ENCODE results near the gene POU2AF2.
"Not testable (repeated sequence)": the region's sequence is repeated elsewhere in the genome, so short reads cannot be mapped to it uniquely, and the experiment has no call there.

The POU2AF2 gene

DNA sequence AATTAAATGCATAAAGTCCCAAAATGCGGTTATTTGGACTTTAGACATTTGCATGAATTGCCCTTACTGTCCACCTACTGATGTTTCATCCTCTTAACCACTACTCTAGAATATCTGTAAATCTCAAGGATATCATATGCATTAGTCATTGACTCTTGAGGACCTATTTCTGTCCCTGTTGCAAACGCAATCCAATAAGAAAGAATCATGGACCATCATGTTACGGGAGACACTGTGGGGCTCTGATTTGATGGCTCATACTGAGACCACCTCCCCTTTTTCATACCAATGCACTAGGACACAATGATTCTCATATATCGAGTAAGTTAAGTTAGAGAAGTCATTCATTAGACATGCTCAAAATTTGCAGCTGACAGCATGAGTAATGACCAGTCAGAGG is 14.4 kb downstream of the POU2AF2 start:
- no peak for DNase-seq

DNA sequence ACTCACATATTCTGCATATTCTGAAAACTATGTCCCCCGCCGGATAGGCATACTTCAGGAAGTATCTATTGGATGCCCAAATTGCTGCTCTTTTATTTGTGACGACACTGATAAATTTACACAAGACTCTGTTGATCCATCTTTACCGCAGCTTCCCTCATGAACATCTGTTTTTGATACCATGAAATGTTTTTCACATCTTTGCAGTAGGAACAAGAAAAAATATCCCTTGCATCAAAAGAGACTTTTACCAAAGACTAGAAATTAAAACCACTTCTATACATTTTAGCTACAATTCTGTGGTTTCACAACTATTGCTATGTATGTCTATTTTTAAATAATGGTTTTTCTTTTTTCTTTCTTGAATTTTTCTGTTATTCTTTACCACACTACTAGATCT is 15.3 kb downstream of the POU2AF2 start:
- DNase-seq, result no peak

DNA sequence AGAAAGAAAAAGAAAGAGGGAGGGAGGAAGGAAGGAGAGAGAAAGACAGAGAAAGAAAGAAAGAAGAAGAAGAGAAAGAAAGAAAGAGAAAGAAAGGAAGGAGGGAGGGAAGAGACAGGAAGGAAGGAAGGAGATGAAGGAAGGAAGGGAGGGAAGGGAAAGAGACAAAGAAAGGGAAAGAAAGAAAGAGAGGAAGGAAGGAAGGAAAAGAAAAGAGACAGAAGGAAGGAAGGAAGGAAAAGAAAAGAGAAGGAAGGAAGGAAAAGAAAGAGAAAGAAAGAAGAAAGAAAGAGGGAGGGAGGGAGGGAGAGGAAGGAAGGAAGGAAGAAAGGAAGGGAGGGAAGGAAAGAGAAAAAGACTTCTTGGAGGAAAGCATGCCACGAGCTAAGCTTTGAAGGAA is 19.1 kb downstream of the POU2AF2 start:
- no peak for DNase-seq

DNA sequence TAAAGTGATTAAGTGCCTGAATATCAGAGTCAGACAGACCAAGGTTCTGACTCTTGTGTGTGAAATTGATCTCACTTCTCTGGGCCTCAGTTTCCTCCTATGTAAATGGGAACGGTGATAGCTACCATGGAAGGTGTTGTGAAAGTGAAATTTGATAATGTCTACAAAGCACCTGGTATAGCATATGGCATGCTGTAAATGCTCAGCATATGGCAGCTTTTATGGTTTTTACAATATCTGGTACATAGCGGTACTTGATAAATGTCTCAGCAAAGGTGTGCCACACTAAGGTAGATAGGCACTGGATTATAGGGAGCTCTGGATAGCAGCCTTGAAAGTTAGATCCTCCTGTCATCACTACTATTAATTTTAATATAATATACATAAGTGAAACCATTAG is 19.9 kb downstream of the POU2AF2 start:
- no peak for DNase-seq

DNA sequence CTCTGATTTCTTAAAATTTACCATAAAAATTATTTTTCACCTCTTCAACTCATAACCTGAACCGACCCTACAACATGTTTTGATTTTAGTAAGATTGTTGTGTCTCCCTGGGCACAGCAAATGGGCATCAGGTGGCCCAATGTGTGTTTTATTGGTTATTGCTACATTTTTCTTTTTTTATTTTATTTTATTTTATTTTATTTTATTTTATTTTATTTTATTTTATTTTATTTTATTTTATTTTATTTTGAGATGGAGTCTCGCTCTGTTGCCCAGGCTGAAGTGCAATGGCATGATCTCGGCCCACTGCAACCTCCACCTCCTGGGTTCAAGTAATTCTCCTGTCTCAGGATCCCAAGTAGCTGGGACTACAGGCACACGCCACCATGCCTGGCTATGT is 22.8 kb downstream of the POU2AF2 start:
- DNase-seq, result not testable (repeated sequence)

DNA sequence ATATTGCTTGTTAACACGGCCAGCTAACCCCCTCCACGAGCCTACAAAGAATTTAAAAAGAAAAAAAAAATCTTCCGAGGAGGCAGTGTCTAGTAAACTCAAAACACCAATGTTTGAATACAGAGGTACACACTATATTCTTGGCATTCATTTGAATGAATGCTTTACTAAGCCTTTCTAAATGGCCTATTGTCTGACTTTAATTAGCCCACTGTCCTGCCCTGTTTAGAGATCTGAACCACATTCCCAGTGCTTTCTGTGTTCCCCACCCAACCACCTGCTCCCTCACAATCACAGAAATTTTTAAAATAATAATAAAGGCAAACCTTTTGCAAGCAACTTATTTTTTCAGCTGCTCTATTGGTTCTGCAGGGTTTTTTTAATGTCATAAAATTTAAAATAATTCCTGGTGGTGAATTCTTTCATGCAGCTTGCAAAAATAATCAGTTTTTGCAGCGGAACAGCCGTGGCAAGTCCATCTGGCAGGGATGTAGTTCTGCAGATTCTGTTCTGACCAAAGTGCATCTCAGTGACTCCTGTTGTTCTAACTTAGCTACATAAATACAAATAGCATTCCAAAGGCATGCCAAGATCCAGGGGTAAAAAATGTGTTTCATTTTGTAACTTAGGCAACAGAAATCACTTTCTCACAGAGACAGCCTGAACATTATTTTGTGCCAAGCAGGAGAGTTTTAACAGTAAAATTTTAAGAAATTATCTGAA is 23.8 kb downstream of the POU2AF2 start:
- no peak for DNase-seq

DNA sequence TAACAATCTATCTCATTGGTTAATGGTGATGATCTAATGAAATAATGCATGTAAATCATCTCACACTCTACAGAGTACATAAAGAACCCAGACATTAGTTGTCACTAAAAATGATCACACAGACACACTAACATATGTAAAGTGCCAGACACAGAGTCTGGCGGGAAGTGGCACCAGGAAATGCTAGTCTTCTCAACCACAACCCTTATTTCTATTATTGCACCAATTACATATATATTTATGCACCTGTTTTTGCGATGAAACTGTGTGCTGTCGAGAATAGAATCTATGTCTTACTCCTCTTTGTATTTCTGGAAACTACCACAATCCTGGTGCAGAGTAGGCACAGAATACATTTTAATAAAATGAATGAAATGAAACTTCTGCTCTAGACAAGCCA is 26.9 kb downstream of the POU2AF2 start:
- no peak for DNase-seq

DNA sequence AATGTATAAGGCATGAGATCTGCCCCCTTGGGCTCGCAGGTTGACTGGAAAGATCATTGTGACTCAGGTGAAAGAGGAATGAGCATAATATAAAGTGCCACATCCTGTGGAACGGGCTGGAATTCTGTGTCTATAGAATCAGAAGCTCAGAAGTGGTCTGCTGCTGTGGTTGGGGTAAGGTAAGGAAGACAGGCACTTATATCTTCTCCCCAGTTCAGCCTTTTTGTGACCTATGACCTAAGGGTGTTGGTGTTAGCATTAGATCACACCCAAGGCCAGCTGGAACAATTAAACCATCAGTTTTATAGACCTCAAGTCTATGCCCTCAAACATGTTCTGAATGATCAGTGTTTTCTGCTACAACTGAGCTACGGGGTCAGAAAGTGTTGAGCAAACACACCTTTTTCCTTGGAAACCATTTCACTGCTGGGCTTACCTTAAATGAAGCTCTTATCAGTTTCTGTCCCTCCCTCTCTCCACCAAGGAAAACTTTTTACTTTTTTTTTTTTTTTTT is 37.1 kb downstream of the POU2AF2 start:
- no peak for DNase-seq

DNA sequence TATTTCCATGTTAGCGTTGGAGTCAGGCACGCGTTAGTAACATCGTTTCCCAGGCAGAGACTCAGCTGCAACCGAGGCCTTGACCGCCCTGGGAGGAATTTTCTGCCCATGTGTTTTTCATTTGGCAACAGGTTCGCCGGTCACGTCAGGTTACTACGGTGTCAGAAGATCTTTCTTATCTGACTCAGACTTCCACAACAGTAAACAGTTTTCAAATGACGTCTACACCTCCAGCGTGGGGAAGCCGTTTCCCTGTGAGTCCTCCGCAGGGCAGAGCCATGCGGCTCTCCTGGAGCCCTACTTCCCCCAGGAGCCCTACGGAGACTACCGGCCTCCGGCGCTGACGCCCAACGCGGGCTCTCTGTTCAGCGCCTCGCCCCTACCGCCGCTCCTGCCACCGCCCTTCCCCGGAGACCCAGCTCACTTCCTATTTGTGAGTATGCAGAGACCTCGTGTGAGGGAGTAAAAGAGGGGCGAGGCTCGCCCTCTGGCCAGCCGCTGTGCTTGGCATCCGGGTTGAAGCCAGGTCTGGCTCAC is 38.5 kb downstream of the POU2AF2 start:
- DNase-seq, result no peak

DNA sequence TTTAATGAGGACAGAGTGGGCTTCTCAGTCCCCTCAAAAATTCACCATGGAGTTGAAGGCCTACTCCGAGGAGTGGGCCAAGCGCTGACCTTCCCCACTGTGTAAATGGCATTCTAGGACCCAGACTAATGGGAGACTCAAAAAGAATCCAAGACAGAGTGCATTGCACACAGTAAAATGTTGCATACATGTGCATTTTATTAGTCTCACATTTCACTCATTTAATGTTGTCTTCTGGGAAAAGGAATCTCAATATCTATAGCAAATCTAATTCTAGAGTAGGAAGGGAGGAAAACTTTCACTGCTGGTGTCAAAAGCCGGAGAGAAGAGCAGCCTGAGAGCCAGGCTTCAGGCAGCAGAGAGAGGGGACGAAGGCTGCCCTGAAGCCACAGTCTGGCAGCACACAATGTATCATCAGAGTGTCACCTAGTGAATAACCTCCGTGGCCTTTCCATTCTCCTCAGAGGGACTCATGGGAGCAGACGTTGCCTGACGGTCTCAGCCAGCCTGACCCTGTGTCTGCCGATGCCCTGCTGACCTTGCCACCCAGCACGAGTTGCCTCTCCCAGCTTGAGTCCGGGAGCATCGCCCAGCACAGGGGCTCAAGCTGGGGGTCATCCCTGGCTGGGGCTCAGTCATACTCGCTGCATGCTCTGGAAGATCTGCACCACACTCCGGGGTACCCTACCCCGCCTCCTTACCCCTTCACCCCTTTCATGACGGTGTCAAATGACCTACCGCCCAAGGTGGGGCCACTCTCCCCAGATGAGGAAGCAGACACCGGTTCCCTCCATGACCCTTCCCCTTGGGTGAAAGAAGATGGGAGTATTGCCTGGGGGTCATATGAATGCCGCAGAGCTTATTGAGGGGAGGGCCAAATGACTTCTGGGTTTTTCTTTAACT is 39.9 kb downstream of the POU2AF2 start:
- no peak for DNase-seq

DNA sequence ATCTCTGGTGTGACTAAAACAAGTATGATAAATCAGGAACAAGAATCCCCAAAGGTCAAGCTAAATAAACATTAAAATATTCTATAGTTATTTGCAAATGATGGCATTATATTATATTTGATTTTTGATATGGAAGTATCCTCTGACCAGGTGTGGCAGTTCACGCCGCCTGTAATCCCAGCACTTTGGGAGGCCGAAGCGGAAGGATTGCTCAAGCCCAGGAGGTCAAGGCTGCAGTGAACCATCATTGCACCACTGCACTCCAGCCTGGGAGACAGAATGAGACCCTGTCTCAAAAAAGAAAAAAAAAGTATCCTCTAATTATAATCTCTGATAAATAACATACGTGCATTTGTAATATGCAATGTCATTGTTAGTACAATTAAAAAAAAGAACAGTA is 46.2 kb downstream of the POU2AF2 start:
- no peak for DNase-seq

DNA sequence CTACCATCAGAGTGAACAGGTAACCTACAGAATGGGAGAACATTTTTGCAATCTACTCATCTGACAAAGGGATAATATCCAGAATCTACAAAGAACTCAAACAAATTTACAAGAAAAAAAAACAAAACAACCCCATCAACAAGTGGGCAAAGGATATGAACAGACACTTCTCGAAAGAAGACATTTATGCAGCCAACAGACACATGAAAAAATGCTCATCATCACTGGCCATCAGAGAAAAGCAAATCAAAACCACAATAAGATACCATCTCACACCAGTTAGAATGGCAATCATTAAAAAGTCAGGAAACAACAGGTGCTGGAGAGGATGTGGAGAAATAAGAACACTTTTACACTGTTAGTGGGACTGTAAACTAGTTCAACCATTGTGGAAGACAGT is 46.9 kb downstream of the POU2AF2 start:
- not testable (repeated sequence) for DNase-seq

DNA sequence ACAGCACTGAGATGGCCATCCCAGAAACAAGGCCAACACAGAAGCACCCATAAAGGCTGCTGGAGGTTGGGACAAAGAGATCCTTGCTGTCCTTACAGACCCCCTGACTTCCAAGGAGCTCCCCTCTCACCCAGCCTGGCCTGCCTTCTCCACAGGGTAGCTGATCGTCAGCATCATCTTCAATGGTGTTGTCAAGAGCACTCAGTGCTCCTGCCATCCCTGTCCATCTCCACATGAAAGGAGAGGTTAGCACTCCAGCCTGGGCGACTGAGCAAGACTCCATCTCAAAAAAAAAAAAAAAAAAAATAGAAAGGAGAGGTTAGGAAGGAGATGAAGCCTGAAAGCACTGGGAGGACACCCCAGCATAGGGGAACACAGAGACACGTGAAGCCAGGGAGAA is 50.7 kb downstream of the POU2AF2 start:
- no peak for DNase-seq

DNA sequence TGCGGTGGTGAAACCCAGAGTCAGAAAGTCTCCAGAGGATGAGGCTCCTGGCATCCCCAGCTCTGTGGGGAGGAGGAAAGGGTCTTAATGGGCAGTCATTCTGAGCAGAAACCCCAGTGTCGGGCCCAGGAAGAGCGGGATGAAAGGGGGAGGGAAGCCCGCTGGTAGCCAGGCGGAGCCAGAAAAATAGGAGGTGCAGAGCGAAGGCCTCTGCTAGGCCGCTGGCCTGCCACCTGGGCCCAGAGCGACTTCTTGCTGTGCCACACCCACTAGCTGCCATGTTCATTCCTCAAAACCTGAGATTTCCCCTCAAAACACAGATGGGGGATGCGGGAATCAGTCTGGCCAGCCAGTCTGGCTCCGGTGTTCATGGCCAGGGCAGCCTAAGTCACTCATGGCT is 52.2 kb downstream of the POU2AF2 start:
- DNase-seq, result no peak

DNA sequence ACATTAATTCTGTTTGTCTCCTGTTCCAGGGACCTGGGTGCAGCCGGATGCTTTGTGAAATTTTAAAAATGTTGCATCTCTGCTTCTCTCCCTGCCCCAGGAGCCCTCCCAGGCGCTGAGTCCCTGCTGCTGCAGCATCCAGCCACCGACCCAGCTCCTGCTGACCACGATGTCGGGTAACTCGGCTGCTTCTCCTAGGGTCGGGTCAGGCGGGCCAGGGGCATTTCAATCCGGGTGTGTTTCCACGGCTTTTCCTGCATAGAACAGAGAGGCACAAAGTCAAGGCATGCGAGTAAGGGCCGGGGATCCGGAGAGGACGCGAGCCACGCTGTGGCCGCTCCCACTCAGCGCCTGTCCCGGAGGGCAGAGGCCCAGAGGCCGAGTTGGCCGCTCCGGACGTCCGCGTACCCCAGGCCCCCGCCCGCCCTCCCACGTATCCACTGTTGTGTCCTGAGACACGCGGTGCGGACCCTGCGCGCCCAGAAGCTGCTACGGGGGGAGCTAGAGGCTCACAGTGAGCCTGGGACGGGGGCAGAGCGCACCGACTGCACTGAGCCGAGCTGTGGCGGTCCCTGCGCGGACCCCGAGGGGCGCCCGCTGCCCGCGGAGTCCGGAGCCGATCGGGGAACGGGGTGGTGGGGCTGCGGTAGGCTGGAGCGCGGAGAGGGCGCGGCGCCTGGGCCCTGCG is 53.0 kb downstream of the POU2AF2 start, which contains the start of gene POU2AF3:
Gene POU2AF3, plus strand, starts transcription at position 134 of the 688 bp plus-strand sequence. Its CDS starts 36 bp downstream, at position 170.
- no peak for DNase-seq

DNA sequence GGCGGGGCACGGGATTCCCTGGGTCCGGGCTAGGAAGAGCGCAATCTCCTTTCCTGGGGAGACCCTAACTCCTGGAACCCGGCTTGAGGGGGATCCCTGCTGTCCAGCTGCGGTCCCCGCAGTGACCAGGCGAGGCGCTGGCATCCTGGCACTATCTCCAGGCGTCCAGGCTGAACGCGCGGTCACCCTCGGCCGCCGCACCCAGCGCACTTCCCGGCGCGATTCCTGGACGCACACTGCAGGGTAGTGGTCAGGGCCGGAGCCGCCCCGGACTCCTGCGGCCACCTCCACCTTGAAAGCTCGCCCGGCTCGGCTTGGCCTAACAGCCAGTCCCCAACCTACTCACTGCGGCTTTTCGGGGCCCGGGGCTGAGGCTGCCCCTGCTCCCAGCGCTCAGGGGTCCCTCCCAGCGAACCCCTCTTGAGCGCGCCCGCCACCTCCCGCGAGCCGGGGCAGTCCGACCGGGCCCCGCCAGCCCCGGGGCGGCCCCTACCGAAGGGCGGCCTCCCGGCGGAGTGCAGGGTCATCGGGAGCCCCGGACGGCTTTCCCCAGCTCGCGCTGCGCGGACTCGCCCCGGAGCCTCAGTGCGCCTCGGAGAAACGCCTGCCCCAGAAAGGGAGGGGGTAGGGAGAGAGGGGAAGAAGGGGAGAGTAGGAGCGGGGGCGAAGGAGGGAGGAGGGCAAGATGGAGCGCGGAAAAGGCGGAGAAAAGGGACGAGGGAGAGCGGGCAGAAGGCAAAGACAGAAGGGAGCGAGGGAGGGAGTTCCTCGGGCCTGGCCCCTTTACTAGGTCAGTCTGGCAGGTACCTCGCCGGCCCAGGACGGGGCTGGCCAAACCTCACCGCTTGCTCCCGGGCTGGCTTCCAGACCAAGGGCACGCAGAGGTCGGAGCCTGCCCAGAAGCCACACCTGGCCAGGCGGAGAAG is 53.8 kb downstream of the POU2AF2 start:
- DNase-seq, result no peak

DNA sequence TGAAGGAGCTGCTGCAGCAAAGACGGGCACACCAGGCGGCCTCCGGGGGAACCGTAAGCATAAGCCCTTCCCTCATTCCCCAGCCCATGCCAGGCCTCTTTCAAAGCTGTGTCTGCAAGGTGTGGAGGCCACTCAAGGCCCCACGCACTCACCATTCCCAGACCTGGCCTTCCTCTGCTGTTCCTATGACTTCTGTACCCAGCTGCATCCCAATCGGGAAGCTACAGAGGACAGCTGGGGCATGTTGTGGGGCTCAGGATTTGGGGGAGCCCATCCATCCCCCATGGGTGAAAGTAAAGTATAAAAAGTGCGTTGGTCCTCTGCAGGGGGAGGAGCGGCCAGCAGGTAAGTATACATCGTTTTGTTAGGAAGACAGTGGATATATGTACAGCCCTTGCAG is 55.0 kb downstream of the POU2AF2 start:
- DNase-seq, result no peak

DNA sequence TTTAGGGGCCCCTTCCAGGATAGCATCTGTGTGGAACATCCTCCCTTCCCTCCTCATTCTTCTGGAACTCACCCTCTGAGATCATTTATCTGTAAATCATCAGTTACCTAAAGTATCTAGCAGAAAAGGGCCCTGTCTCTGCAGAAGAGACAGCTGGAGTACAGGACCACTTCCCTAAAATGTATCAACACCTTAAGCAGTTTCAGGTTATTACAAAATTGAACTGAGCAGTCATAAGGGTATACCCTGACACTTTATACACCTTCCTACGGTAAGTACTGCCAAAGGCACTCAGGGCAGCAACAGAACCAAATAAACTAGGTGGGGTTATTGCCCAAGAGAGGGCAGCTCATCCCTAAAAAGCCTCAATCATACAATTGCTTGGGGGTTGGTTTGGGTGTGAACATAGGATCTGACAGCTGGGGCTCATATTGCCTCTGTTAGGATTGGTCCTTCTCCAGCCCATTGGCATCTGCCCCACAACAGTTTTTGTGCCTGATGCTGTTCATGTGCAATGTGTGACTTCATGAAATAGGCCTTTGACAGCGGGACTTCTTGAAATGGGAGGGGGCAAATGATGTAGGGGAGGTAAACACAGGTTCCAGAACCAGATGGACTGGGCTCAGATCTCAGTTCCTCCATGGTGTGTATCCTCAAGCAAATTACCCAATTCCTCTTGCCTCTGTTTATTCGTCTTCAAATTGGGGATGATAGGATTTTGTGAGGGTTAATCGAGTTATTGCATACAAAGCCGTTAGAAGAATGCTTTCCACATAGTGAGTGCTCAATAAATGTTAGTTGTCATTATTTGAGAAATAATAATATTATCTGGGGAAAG is 55.7 kb downstream of the POU2AF2 start:
- DNase-seq, result no peak

DNA sequence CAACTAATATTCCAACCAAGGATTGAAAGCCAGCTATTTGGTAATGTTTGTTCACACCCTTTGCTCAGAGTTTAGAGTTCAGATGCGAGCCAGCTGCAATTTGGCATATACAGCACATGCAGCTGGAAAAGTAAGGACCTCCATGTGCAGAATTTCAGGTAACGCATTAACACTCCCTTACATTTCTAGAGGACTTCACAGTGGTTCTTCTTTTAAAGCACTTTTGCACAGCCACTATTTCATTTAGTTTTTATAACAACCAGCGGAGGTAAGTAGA is 56.3 kb downstream of the POU2AF2 start:
- no peak for DNase-seq

DNA sequence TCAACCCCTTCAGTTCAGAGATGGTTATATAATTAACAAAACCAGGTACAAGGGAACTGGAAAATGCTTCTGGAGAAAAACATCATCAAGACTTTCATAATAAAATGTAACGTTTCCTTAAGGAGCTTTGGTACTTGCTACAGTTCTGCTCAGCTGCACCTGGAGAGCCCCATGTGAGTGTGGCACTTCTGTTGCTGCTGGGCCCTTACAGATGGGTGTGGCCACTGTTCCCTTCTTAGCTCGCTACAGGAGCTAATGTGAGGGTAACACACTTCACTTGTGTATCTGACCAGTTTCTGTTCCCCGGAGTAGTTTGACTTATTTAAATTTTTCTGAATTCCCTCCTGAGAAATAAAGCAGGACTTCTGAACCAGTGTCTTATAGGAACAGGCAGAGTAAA is 56.8 kb downstream of the POU2AF2 start:
- no peak for DNase-seq

DNA sequence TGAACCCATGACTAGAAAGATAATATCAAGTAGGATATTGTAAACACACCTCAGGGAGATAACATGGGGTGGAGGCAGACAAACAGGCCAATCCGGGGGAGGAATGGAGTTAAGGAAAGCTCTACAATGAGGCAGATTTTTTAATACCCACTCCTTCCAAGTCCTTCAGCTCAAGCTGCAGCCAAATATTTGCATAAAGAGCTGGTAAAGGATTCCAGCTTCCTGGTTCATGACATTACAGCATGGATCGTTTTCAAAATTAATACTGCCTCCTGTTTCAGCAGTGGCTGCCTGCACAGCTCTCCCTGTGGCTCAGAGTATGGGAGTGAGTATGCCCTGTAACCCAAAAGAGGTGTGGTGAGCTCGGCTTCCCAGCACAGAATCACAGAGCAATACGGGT is 57.9 kb downstream of the POU2AF2 start:
- DNase-seq, result no peak
